Measurements from ENCODE around the gene TMEM260.
"Not testable (repeated sequence)": the region's sequence is repeated elsewhere in the genome, so short reads cannot be mapped to it uniquely, and the experiment has no call there.

The TMEM260 gene

GRCh38 chr14:56664811-56665421 is 85.3 kb downstream of the TMEM260 start:
- no peaks in the 10 kb centered on the region; the same call in 1 of the 2 replicates for H3K27me3 ChIP-seq
- TF ChIP-seq Cebpa-rat (IDR thresholded peaks at IDR 0.05) = no peak
- no peaks in the 10 kb centered on the region for H3K4me1 ChIP-seq
- H3K4me3 ChIP-seq = no peak overlapping the region
- H4K20me1 ChIP-seq = no peaks in the 10 kb centered on the region
- no peak overlapping the region for H3K9ac ChIP-seq
- H3K27ac ChIP-seq = no peak overlapping the region
- no peak overlapping the region for H3K4me2 ChIP-seq
- H3K36me3 ChIP-seq = no peaks in the 10 kb centered on the region
- H3K9me3 ChIP-seq = no peaks in the 10 kb centered on the region; the same call in 1 of the 2 replicates

GRCh38 chr14:56666294-56666693 is 86.7 kb downstream of the TMEM260 start:
- Histone ChIP-seq H3K9ac (no peak overlapping the region), H3K9me3 (no peaks in the 10 kb centered on the region; the same call in 1 of the 2 replicates), H3K4me3 (no peak overlapping the region), H4K20me1 (no peaks in the 10 kb centered on the region), H3K36me3 (no peaks in the 10 kb centered on the region), H3K4me1 (no peaks in the 10 kb centered on the region), H3K27me3 (no peaks in the 10 kb centered on the region; the same call in 1 of the 2 replicates), H3K4me2 (no peak overlapping the region), H3K27ac (no peak overlapping the region)
- no peak for TF ChIP-seq Cebpa-rat (IDR thresholded peaks at IDR 0.05)

GRCh38 chr14:56666716-56667115 is 87.1 kb downstream of the TMEM260 start:
- no peak for TF ChIP-seq Cebpa-rat (IDR thresholded peaks at IDR 0.05)
- no peak overlapping the region for H3K9ac ChIP-seq
- H3K9me3 ChIP-seq = no peaks in the 10 kb centered on the region; the same call in 1 of the 2 replicates
- H3K36me3 ChIP-seq = no peaks in the 10 kb centered on the region
- no peaks in the 10 kb centered on the region; the same call in 1 of the 2 replicates for H3K27me3 ChIP-seq
- no peak overlapping the region for H3K4me2 ChIP-seq
- H3K27ac ChIP-seq = no peak overlapping the region
- H3K4me1 ChIP-seq = no peaks in the 10 kb centered on the region
- no peaks in the 10 kb centered on the region for H4K20me1 ChIP-seq
- H3K4me3 ChIP-seq = no peak overlapping the region

GRCh38 chr14:56667290-56667689 is 87.7 kb downstream of the TMEM260 start:
- H3K9me3 ChIP-seq, H4K20me1 ChIP-seq, H3K36me3 ChIP-seq, H3K4me2 ChIP-seq, H3K4me1 ChIP-seq, H3K27ac ChIP-seq, H3K27me3 ChIP-seq, H3K9ac ChIP-seq, H3K4me3 ChIP-seq: not testable (repeated sequence)

- Histone ChIP-seq H3K9ac (no peak overlapping the region), H3K27me3 (no peaks in the 10 kb centered on the region), H4K20me1 (no peaks in the 10 kb centered on the region), H3K27ac (no peak overlapping the region), H3K4me1 (no peaks in the 10 kb centered on the region), H3K9me3 (0 out of 2 replicates have a peak, but pooled peaks cover 4% of the 10 kb centered on the region), H3K36me3 (no peaks in the 10 kb centered on the region), H3K4me3 (no peak overlapping the region), H3K4me2 (no peak overlapping the region)
- no peak for TF ChIP-seq Cebpa-rat (IDR thresholded peaks at IDR 0.05)
Measured at GRCh38 chr14:56676042-56676441, 96.4 kb downstream of the TMEM260 start.

- Histone ChIP-seq H3K4me1 (no peaks in the 10 kb centered on the region), H3K9ac (no peak overlapping the region), H3K27ac (no peak overlapping the region), H3K4me2 (no peak overlapping the region), H3K36me3 (no peaks in the 10 kb centered on the region), H3K4me3 (no peak overlapping the region), H3K27me3 (no peaks in the 10 kb centered on the region), H3K9me3 (0 out of 2 replicates have a peak, but pooled peaks cover 4% of the 10 kb centered on the region), H4K20me1 (no peaks in the 10 kb centered on the region)
- TF ChIP-seq Cebpa-rat (IDR thresholded peaks at IDR 0.05) = no peak
Measured at GRCh38 chr14:56678838-56679237, 99.2 kb downstream of the TMEM260 start.

GRCh38 chr14:56686416-56686815 is 106.8 kb downstream of the TMEM260 start:
- H3K4me1 ChIP-seq = no peaks in the 10 kb centered on the region
- H3K27me3 ChIP-seq = no peaks in the 10 kb centered on the region
- no peak overlapping the region for H3K9ac ChIP-seq
- no peaks in the 10 kb centered on the region for H3K36me3 ChIP-seq
- no peaks in the 10 kb centered on the region for H4K20me1 ChIP-seq
- H3K27ac ChIP-seq = no peak overlapping the region
- no peak overlapping the region for H3K4me2 ChIP-seq
- H3K9me3 ChIP-seq = no peaks in the 10 kb centered on the region
- no peak for TF ChIP-seq Cebpa-rat (IDR thresholded peaks at IDR 0.05)
- H3K4me3 ChIP-seq = no peak overlapping the region

- no peak for TF ChIP-seq Cebpa-rat (IDR thresholded peaks at IDR 0.05)
- H3K27me3 ChIP-seq = no peaks in the 10 kb centered on the region
Measured at GRCh38 chr14:56687123-56687522, 107.5 kb downstream of the TMEM260 start.

GRCh38 chr14:56694609-56695008 is 115.0 kb downstream of the TMEM260 start:
- Histone ChIP-seq H3K4me3 (no peak overlapping the region), H4K20me1 (no peaks in the 10 kb centered on the region), H3K27me3 (no peaks in the 10 kb centered on the region), H3K4me2 (no peak overlapping the region), H3K27ac (no peak overlapping the region), H3K4me1 (no peaks in the 10 kb centered on the region), H3K9me3 (no peaks in the 10 kb centered on the region), H3K9ac (no peak overlapping the region), H3K36me3 (no peaks in the 10 kb centered on the region)
- TF ChIP-seq Cebpa-rat (IDR thresholded peaks at IDR 0.05) = no peak

More at GRCh38 chr14:56687123-56687522, 107.5 kb downstream of the TMEM260 start:
- Histone ChIP-seq H4K20me1 (no peaks in the 10 kb centered on the region), H3K36me3 (no peaks in the 10 kb centered on the region), H3K9me3 (no peaks in the 10 kb centered on the region), H3K4me3 (no peak overlapping the region), H3K9ac (no peak overlapping the region), H3K4me1 (no peaks in the 10 kb centered on the region), H3K4me2 (no peak overlapping the region), H3K27ac (no peak overlapping the region)

GRCh38 chr14:56695216-56695615 is 115.6 kb downstream of the TMEM260 start:
- H3K36me3 ChIP-seq, H4K20me1 ChIP-seq, H3K4me2 ChIP-seq, H3K9ac ChIP-seq, H3K9me3 ChIP-seq, H3K27me3 ChIP-seq, H3K4me3 ChIP-seq, H3K4me1 ChIP-seq, H3K27ac ChIP-seq: not testable (repeated sequence)
